Neural cell (in vitro differentiated cells): ENCODE measurements around the gene INVS. TPM values are rescaled to one million over a fixed set of nuclear protein-coding genes. Genes with fewer than 3 reads are reported as not detected.

Experiments used
- polyA plus RNA-seq: library from polyadenylated mRNA; depleted of rRNA; stranded (reverse); fragments of >200 nt; gene quantifications from 2 replicates; pipeline ENCODE4 v1.2.3, GENCODE V29; 2014
- small RNA-seq, 3 experiments: library from RNA; depleted of rRNA; stranded (forward); fragments of <200 nt; gene quantifications; one replicate each; pipeline ENCODE3, GENCODE V24; 2012

INVS gene
- polyA plus RNA-seq, 1 donor from 2014 or later = 11.3 TPM

Small RNA genes lying within 50 kb of the gene (small RNA-seq; reads per million reads assigned to genes)
- gene RN7SL75P = 0 reads per million in 3 experiments

Other genes starting within 250 kb of the INVS start
- 3.0 and 3.3 TPM in 2 replicates for gene STX17, start 192.6 kb upstream of the INVS start, polyA plus RNA-seq
- 27.6 and 30.6 TPM in 2 replicates for gene ERP44, start 243 bp upstream of the INVS start, polyA plus RNA-seq